H9 (cell line): ENCODE results near the gene LSS. TPM values are rescaled to one million over a fixed set of nuclear protein-coding genes. Genes with fewer than 3 reads are reported as not detected.

ENCODE experiments used
- DNase-seq: peaks from one replicate; pipeline ENCODE4 v3.0.0-alpha.2; 2017
- H2AFZ ChIP-seq: one replicate; pipeline ENCODE4 v1.6.1; 2013; ENCODE audit warnings: mild to moderate bottlenecking, low read length, control low read depth, moderate library complexity
- H2AK5ac ChIP-seq: 2 replicates; pipeline ENCODE4 v1.6.1; 2013; ENCODE audit warnings: low read length, control low read depth, mixed read lengths; ENCODE audit not compliant: insufficient read length
- H2BK120ac ChIP-seq: one replicate; pipeline ENCODE4 v1.6.1; 2013; ENCODE audit warnings: low read depth, mild to moderate bottlenecking, low read length, control low read depth, inconsistent platforms; ENCODE audit not compliant: poor library complexity, severe bottlenecking
- H2BK12ac ChIP-seq: 2 replicates; pipeline ENCODE4 v1.6.1; 2013; ENCODE audit warnings: low read length, control low read depth, mixed read lengths, low read depth; ENCODE audit not compliant: insufficient read length
- H2BK15ac ChIP-seq: 2 replicates; pipeline ENCODE4 v1.6.1; 2013; ENCODE audit warnings: low read depth, low read length, control low read depth
- H2BK20ac ChIP-seq: one replicate; pipeline ENCODE4 v1.6.1; 2013; ENCODE audit warnings: low read depth, mild to moderate bottlenecking, low read length, control low read depth, inconsistent platforms; ENCODE audit not compliant: poor library complexity, severe bottlenecking
- H2BK5ac ChIP-seq: 2 replicates; pipeline ENCODE4 v1.6.1; 2013; ENCODE audit warnings: low read length, control low read depth, mixed read lengths; ENCODE audit not compliant: insufficient read length
- H3K14ac ChIP-seq: 2 replicates; pipeline ENCODE4 v1.6.1; 2013; ENCODE audit warnings: low read length, control low read depth; ENCODE audit not compliant: insufficient read depth
- H3K18ac ChIP-seq: 2 replicates; pipeline ENCODE4 v1.6.1; 2013; ENCODE audit warnings: low read depth, mild to moderate bottlenecking, mixed read lengths, low read length, control low read depth; ENCODE audit not compliant: insufficient read length
- H3K23ac ChIP-seq: 2 replicates; pipeline ENCODE4 v1.6.1; 2013; ENCODE audit warnings: low read length, control low read depth, mixed read lengths, low read depth; ENCODE audit not compliant: insufficient read length
- H3K23me2 ChIP-seq: 2 replicates; pipeline ENCODE4 v1.6.1; 2013; ENCODE audit warnings: low read depth, mild to moderate bottlenecking, mixed read lengths, low read length, control low read depth; ENCODE audit not compliant: insufficient read length, poor library complexity, severe bottlenecking
- H3K27ac ChIP-seq: 2 replicates; pipeline ENCODE4 v1.5.1; 2013; ENCODE audit warnings: low read length, control low read depth, mixed read lengths, low read depth; ENCODE audit not compliant: insufficient read length
- H3K27me3 ChIP-seq: 2 replicates; pipeline ENCODE4 v1.6.1; 2013; ENCODE audit warnings: low read length, control low read depth, inconsistent platforms; ENCODE audit not compliant: insufficient read depth
- H3K4ac ChIP-seq: 2 replicates; pipeline ENCODE4 v1.6.1; 2013; ENCODE audit warnings: low read depth, mild to moderate bottlenecking, control low read depth, inconsistent platforms, low read length, moderate library complexity
- H3K4me1 ChIP-seq: 2 replicates; pipeline ENCODE4 v1.6.1; 2013; ENCODE audit warnings: low read length, control low read depth, inconsistent platforms; ENCODE audit not compliant: insufficient read depth
- H3K4me2 ChIP-seq: 2 replicates; pipeline ENCODE4 v1.6.1; 2013; ENCODE audit warnings: low read length, control low read depth, mixed read lengths; ENCODE audit not compliant: insufficient read length, insufficient read depth
- H3K56ac ChIP-seq: 2 replicates; pipeline ENCODE4 v1.6.1; 2013; ENCODE audit warnings: low read depth, mild to moderate bottlenecking, mixed read lengths, low read length, control low read depth; ENCODE audit not compliant: insufficient read length
- H3K79me1 ChIP-seq: 2 replicates; pipeline ENCODE4 v1.6.1; 2013; ENCODE audit warnings: low read depth, mild to moderate bottlenecking, moderate library complexity, low read length, control low read depth, inconsistent platforms; ENCODE audit not compliant: insufficient read depth, poor library complexity, severe bottlenecking
- H3K79me2 ChIP-seq: 2 replicates; pipeline ENCODE4 v1.6.1; 2013; ENCODE audit warnings: low read length, control low read depth, inconsistent platforms; ENCODE audit not compliant: insufficient read depth
- H3K9ac ChIP-seq: 2 replicates; pipeline ENCODE4 v1.6.1; 2013; ENCODE audit warnings: low read length, control low read depth, mixed read lengths; ENCODE audit not compliant: insufficient read length; ENCODE audit errors: extremely low read depth
- H3K9me3 ChIP-seq: one replicate; pipeline ENCODE4 v1.6.1; 2013; ENCODE audit warnings: low read depth, low read length, inconsistent platforms; ENCODE audit not compliant: control insufficient read depth
- H3T11ph ChIP-seq: one replicate; pipeline ENCODE4 v1.6.1; 2013; ENCODE audit warnings: mild to moderate bottlenecking, low read length, control low read depth, inconsistent platforms
- H4K20me1 ChIP-seq: one replicate; pipeline ENCODE4 v1.6.1; 2013; ENCODE audit not compliant: control insufficient read depth, insufficient read length, insufficient read depth
- H4K5ac ChIP-seq: 2 replicates; pipeline ENCODE4 v1.6.1; 2013; ENCODE audit warnings: low read depth, mild to moderate bottlenecking, mixed read lengths, low read length, control low read depth; ENCODE audit not compliant: insufficient read length
- H4K8ac ChIP-seq: replicated peaks from 2 replicates; pipeline ENCODE4 v1.6.1; 2013; ENCODE audit warnings: low read length, control low read depth, mixed read lengths, low read depth; ENCODE audit not compliant: insufficient read length
- H4K91ac ChIP-seq: 2 replicates; pipeline ENCODE4 v1.6.1; 2013; ENCODE audit warnings: low read depth, mild to moderate bottlenecking, moderate library complexity, mixed read lengths, low read length, control low read depth; ENCODE audit not compliant: insufficient read length
- H3K27ac Mint-ChIP-seq, 3 experiments: 2 replicates in 2 of 3; 3 replicates in 1 of 3; pipeline ENCODE4 v1.8.0; 2020 to 2021; ENCODE audit warnings: mixed read lengths in 3 of 3, mild to moderate bottlenecking in 1 of 3, moderate library complexity in 1 of 3
- H3K27me3 Mint-ChIP-seq: 2 replicates; pipeline ENCODE4 v1.8.0; 2021; ENCODE audit warnings: low read depth, mild to moderate bottlenecking, moderate library complexity, mixed read lengths
- H3K36me3 Mint-ChIP-seq, 3 experiments: 2 replicates in 2 of 3; 3 replicates in 1 of 3; pipeline ENCODE4 v1.8.0; 2020 to 2021; ENCODE audit warnings: low read depth in 3 of 3, mixed read lengths in 3 of 3; ENCODE audit not compliant: insufficient read depth in 1 of 3
- H3K4me1 Mint-ChIP-seq, 2 experiments: 2 replicates each; pipeline ENCODE4 v1.8.0; 2020; ENCODE audit warnings: mixed read lengths in 2 of 2
- H3K4me3 Mint-ChIP-seq, 2 experiments: 2 replicates in 1 of 2; 3 replicates in 1 of 2; pipeline ENCODE4 v1.8.0; 2020 to 2021; ENCODE audit warnings: mild to moderate bottlenecking in 2 of 2, mixed read lengths in 2 of 2, moderate library complexity in 1 of 2
- H3K9me3 Mint-ChIP-seq, 2 experiments: 2 replicates in 1 of 2; 3 replicates in 1 of 2; pipeline ENCODE4 v1.8.0; 2020; ENCODE audit warnings: mild to moderate bottlenecking in 2 of 2, mixed read lengths in 2 of 2, moderate library complexity in 1 of 2
- total RNA-seq: library from RNA; stranded (reverse); gene quantifications from 2 replicates; pipeline ENCODE4 v1.2.1, GENCODE V29; 2021
- TF ChIP-seq, protein P1 (sequence below): fragments of 200-600 bp; sonication (generic); conservative IDR thresholded peaks from 3 replicates; pipeline ENCODE4 v1.8.0; 2021; ENCODE audit warnings: antibody characterized with exemption, mild to moderate bottlenecking

The LSS gene
- total RNA-seq, 1 experiment from 2014 or later, result 69.2 TPM

DNA sequence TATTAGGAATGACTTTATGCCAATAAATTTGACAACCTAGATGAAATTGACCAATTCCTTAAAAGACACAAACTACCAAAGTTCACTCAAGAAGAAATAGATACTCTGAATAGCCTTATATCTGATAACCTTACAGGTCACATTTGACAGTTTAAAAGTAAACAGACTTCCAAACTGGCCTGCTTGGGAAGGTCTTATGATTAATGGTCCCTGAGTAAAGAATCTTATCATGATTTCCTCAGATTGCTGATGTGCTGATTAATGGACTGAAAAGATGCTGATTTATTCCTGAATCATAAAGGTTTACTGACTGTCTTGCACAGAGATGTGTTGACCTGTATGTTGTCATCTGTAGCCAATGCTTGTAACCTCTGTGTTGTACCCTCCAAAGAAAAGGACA is 63.5 kb downstream of the LSS start:
- no peak overlapping the region for H4K91ac ChIP-seq
- H2BK5ac ChIP-seq, result no peak overlapping the region
- no peaks in the 10 kb centered on the region for H3K79me1 ChIP-seq
- DNase-seq, result no peak
- H3K23ac ChIP-seq, result no peak overlapping the region
- no peaks in the 10 kb centered on the region for H3K9me3 ChIP-seq
- H2BK15ac ChIP-seq, result no peak overlapping the region
- H3K27ac Mint-ChIP-seq, result no peak overlapping the region
- H3K27me3 ChIP-seq, result no peaks in the 10 kb centered on the region
- H2AFZ ChIP-seq, result no peak overlapping the region
- no peaks in the 10 kb centered on the region for H4K20me1 ChIP-seq
- H3K27me3 Mint-ChIP-seq, result no peaks in the 10 kb centered on the region
- no peak overlapping the region for H3K4ac ChIP-seq
- H3K36me3 Mint-ChIP-seq, result peaks cover 28 to 39% (median 30%) of the 10 kb centered on the region in 3 experiments
- no peak overlapping the region for H2BK120ac ChIP-seq
- no peak overlapping the region for H2AK5ac ChIP-seq
- H3K56ac ChIP-seq, result no peak overlapping the region
- no peak overlapping the region for H2BK12ac ChIP-seq
- H3K9me3 Mint-ChIP-seq, result peaks cover 14 to 30% of the 10 kb centered on the region in 2 experiments
- H3K4me1 ChIP-seq, result no peaks in the 10 kb centered on the region
- H3K4me1 Mint-ChIP-seq, result no peaks in the 10 kb centered on the region
- no peaks in the 10 kb centered on the region for H3K23me2 ChIP-seq
- no peak overlapping the region for H3K14ac ChIP-seq
- H4K5ac ChIP-seq, result no peak overlapping the region
- no peak overlapping the region for H4K8ac ChIP-seq
- no peak overlapping the region for H3K4me2 ChIP-seq
- no peak overlapping the region for H3K9ac ChIP-seq
- TF ChIP-seq, protein P1, sequence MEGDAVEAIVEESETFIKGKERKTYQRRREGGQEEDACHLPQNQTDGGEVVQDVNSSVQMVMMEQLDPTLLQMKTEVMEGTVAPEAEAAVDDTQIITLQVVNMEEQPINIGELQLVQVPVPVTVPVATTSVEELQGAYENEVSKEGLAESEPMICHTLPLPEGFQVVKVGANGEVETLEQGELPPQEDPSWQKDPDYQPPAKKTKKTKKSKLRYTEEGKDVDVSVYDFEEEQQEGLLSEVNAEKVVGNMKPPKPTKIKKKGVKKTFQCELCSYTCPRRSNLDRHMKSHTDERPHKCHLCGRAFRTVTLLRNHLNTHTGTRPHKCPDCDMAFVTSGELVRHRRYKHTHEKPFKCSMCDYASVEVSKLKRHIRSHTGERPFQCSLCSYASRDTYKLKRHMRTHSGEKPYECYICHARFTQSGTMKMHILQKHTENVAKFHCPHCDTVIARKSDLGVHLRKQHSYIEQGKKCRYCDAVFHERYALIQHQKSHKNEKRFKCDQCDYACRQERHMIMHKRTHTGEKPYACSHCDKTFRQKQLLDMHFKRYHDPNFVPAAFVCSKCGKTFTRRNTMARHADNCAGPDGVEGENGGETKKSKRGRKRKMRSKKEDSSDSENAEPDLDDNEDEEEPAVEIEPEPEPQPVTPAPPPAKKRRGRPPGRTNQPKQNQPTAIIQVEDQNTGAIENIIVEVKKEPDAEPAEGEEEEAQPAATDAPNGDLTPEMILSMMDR, result no peak
- no peak overlapping the region for H3K4me3 Mint-ChIP-seq
- H3K27ac ChIP-seq, result no peak overlapping the region
- H3T11ph ChIP-seq, result no peak overlapping the region
- H3K18ac ChIP-seq, result no peak overlapping the region
- H2BK20ac ChIP-seq, result no peak overlapping the region
- no peaks in the 10 kb centered on the region for H3K79me2 ChIP-seq
